Epidermal melanocyte (primary cell): ENCODE measurements around the gene ATR.
"Not testable (repeated sequence)": the region's sequence is repeated elsewhere in the genome, so short reads cannot be mapped to it uniquely, and the experiment has no call there.

Experiments
- DNase-seq: peaks from one replicate; pipeline ENCODE4 v3.0.0; 2011; ENCODE audit warnings: low spot score; ENCODE audit not compliant: insufficient read length

Gene ATR

GRCh38 chr3:142578329-142579223 lies at the start of gene ATR:
Gene ATR, minus strand, starts transcription at chr3:142578733. Its CDS starts 29 bp downstream, at chr3:142578704.
- peak; percentile 92 for DNase-seq

GRCh38 chr3:142626971-142627370 lies 48.4 kb upstream of the ATR start:
- no peak for DNase-seq

- no peak for DNase-seq
Measured at GRCh38 chr3:142625153-142625440, 46.6 kb upstream of the ATR start.

- no peak for DNase-seq
Measured at GRCh38 chr3:142624341-142625152, 46.0 kb upstream of the ATR start.

- no peak for DNase-seq
Measured at GRCh38 chr3:142623194-142623593, 44.7 kb upstream of the ATR start.

- DNase-seq: no peak
Measured at GRCh38 chr3:142622405-142622804, 43.9 kb upstream of the ATR start.

- no peak for DNase-seq
Measured at GRCh38 chr3:142618917-142619461, 40.5 kb upstream of the ATR start.

- no peak for DNase-seq
Measured at GRCh38 chr3:142615171-142615570, 36.6 kb upstream of the ATR start.

GRCh38 chr3:142614059-142614626 lies 35.6 kb upstream of the ATR start:
- DNase-seq: no peak

- DNase-seq: no peak
Measured at GRCh38 chr3:142613491-142613890, 35.0 kb upstream of the ATR start.

- no peak for DNase-seq
Measured at GRCh38 chr3:142611206-142611605, 32.7 kb upstream of the ATR start.

GRCh38 chr3:142609136-142609535 lies 30.6 kb upstream of the ATR start:
- no peak for DNase-seq

- no peak for DNase-seq
Measured at GRCh38 chr3:142608631-142609030, 30.1 kb upstream of the ATR start.

GRCh38 chr3:142604940-142605339 lies 26.4 kb upstream of the ATR start:
- DNase-seq: no peak

- not testable (repeated sequence) for DNase-seq
Measured at GRCh38 chr3:142603386-142603705, 24.8 kb upstream of the ATR start.

GRCh38 chr3:142602619-142603385 lies 24.3 kb upstream of the ATR start:
- no peak for DNase-seq

GRCh38 chr3:142601713-142602112 lies 23.2 kb upstream of the ATR start:
- no peak for DNase-seq

GRCh38 chr3:142597906-142598305 lies 19.4 kb upstream of the ATR start:
- no peak for DNase-seq

- no peak for DNase-seq
Measured at GRCh38 chr3:142596726-142597088, 18.2 kb upstream of the ATR start.

- DNase-seq: peak; percentile 75
Measured at GRCh38 chr3:142595951-142596725, 17.6 kb upstream of the ATR start, which contains the start of gene PLS1. Gene PLS1, plus strand, starts transcription at chr3:142596393. Its CDS starts 67,845 bp downstream, at chr3:142664238.

GRCh38 chr3:142595581-142595950 lies 17.0 kb upstream of the ATR start:
- DNase-seq: no peak
